Hepatic stellate cell (primary cell): ENCODE measurements around the gene H19.

Source experiments
- DNase-seq: peaks from one replicate; pipeline ENCODE4 v3.0.0; 2011; ENCODE audit warnings: low spot score

Gene H19

DNA sequence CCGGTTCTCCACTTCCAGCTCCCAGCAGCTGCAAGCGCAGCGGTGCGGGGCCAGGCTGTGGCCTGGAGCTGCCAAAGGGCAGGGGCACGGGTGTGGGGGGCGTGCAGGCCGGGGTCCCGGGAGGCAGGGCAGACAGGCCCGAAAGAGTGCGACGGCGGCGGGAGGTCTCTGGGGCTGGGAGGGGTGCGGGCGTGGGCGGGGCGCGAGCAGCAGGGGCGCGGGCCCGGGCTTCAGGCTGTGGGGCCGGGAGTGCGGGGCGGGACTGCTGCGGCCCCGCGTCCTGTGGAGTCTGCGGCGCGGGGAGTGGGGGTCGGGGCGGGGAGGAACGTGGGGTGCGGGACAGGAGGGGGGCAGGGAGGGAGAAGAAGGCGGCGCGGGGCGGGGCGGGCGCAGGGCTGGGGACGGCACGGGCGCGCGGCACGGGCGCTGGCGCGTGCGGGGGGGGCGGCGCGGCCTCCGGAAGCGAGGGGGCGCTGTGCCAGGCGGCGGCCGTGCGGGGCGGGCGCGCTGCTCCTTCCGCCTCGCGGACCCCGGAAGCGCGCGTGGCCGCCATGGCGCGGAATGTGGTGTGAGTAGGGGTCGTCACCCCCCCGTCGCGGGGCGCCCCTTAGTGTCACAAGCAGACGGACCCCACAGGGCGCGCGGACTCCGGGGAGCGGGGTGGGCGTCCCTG is 50.7 kb downstream of the H19 start, which contains the start of gene MRPL23:
Gene MRPL23, plus strand, starts transcription at position 521 of the 673 bp plus-strand sequence. Its CDS starts 31 bp downstream, at position 552.
- DNase-seq, result no peak
